ENCODE data around the gene HLA-B. TPM values are rescaled to one million over a fixed set of nuclear protein-coding genes. Genes with fewer than 3 reads are reported as not detected.

The HLA-B gene
- total and polyA plus RNA-seq, 4 donors = 341 to 864 (median 417) TPM

DNA sequence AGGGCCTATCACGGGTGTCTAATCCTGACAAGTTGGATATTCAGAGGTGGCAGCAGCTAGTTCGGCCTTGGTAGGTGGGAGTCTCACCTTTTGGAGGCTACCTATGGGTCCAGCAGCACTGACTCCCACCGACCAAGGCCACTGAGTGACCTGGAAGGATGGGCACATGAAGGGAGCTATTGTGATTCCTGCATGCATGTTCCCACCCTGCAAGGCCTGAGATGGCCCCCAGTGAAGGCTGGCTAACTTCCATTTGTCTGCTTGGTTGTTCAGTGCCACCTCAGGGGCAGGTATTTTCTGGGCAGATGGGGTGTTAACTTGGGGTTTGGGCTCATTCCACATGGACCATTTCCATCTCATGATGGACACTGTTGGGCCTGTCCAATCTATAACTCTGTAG is 28.1 kb upstream of the HLA-B start:
- H3K36me3 ChIP-seq (ENCODE audit: control insufficient read depth in 4 of 4, insufficient read depth in 3 of 4, low read depth in 1 of 4, low read length in 3 of 4) = no peaks in the 10 kb centered on the region
- no peak for DNase-seq (ENCODE audit: low spot score)
- H3K9me3 ChIP-seq (ENCODE audit: control insufficient read depth in 4 of 4, low read length in 3 of 4) = no peaks in the 10 kb centered on the region
- TF ChIP-seq RXRA (IDR thresholded peaks at IDR 0.05) (no peak), HNF4G (IDR thresholded peaks at IDR 0.05) (no peak), NR2F2 (IDR thresholded peaks at IDR 0.05) (no peak), YY1 (IDR thresholded peaks at IDR 0.05) (no peak), CTCF (IDR thresholded peaks at IDR 0.05; ENCODE audit: low read depth, low read length, missing input control) (no peak), RAD21 (IDR thresholded peaks at IDR 0.05) (no peak), EGR1 (IDR thresholded peaks at IDR 0.05; ENCODE audit: low read depth in 2 of 2) (no peak), REST (IDR thresholded peaks at IDR 0.05) (no peak), GABPA (IDR thresholded peaks at IDR 0.05 in 1 of 2, conservative IDR thresholded peaks at IDR 0.05 in 1 of 2) (no peak), FOXA1 (IDR thresholded peaks at IDR 0.05) (no peak), JUND (IDR thresholded peaks at IDR 0.05) (no peak), SP1 (IDR thresholded peaks at IDR 0.05) (no peak), FOXA2 (IDR thresholded peaks at IDR 0.05) (no peak), TAF1 (conservative IDR thresholded peaks at IDR 0.05) (no peak), HNF4A (conservative IDR thresholded peaks at IDR 0.05) (no peak)
- TF ChIP-seq, protein P1, sequence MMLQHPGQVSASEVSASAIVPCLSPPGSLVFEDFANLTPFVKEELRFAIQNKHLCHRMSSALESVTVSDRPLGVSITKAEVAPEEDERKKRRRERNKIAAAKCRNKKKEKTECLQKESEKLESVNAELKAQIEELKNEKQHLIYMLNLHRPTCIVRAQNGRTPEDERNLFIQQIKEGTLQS (IDR thresholded peaks at IDR 0.05) = no peak
- TF ChIP-seq, protein P2, sequence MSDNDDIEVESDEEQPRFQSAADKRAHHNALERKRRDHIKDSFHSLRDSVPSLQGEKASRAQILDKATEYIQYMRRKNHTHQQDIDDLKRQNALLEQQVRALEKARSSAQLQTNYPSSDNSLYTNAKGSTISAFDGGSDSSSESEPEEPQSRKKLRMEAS (IDR thresholded peaks at IDR 0.05) = no peak
- TF ChIP-seq, protein P3, sequence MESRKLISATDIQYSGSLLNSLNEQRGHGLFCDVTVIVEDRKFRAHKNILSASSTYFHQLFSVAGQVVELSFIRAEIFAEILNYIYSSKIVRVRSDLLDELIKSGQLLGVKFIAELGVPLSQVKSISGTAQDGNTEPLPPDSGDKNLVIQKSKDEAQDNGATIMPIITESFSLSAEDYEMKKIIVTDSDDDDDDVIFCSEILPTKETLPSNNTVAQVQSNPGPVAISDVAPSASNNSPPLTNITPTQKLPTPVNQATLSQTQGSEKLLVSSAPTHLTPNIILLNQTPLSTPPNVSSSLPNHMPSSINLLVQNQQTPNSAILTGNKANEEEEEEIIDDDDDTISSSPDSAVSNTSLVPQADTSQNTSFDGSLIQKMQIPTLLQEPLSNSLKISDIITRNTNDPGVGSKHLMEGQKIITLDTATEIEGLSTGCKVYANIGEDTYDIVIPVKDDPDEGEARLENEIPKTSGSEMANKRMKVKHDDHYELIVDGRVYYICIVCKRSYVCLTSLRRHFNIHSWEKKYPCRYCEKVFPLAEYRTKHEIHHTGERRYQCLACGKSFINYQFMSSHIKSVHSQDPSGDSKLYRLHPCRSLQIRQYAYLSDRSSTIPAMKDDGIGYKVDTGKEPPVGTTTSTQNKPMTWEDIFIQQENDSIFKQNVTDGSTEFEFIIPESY (IDR thresholded peaks at IDR 0.05) = no peak
- no peak overlapping the region for H3K4me3 ChIP-seq (ENCODE audit: low read depth in 1 of 3, low read length in 3 of 3)
- no peak overlapping the region for H3K27ac ChIP-seq (ENCODE audit: low read depth in 1 of 2, low read length in 2 of 2)
- H3K9ac ChIP-seq (ENCODE audit: low read depth in 1 of 2, low read length in 2 of 2) = no peak overlapping the region
- WGBS = 72% methylated on average over 3 of the region's 3 CpGs
- no peaks in the 10 kb centered on the region for H3K27me3 ChIP-seq (ENCODE audit: control insufficient read depth in 4 of 4, insufficient read depth in 4 of 4, low read length in 3 of 4)
- peaks cover 0 to 9% (median 7%) of the 10 kb centered on the region in 4 donors for H3K4me1 ChIP-seq (ENCODE audit: control insufficient read depth in 4 of 4, insufficient read depth in 4 of 4, low read length in 3 of 4)

Measured in liver (tissue), 9 donors.